ENCODE results near the gene PABPN1.
A peak's percentile ranks its signal among the peaks of the same experiment; 100 is the strongest.
"Not testable (repeated sequence)": the region's sequence is repeated elsewhere in the genome, so short reads cannot be mapped to it uniquely, and the experiment has no call there.

Gene PABPN1

GRCh38 chr14:23320584-23321571 is at the start of gene PABPN1:
Gene PABPN1, plus strand, starts transcription at chr14:23321457. Its CDS starts 13 bp downstream, at chr14:23321470.
- peaks cover 17% of the 10 kb centered on the region for H3F3A ChIP-seq (ENCODE audit: control insufficient read depth, insufficient read depth)
- H3K4me3 ChIP-seq (ENCODE audit: low read length): peak within 1 kb of the TSS; percentile 98
- TF ChIP-seq CTCF (IDR thresholded peaks at IDR 0.05; ENCODE audit: low read depth, low read length, poor library complexity, severe bottlenecking): no peak
- TF ChIP-seq EZH2phosphoT487 (IDR thresholded peaks at IDR 0.05; ENCODE audit: borderline replicate concordance, low read length): no peak
- no peaks in the 10 kb centered on the region for H3K9me2 ChIP-seq (replicated peaks; ENCODE audit: control insufficient read depth, low read length)
- H3K4me1 ChIP-seq (ENCODE audit: control insufficient read depth, low read length): peaks cover 22% of the 10 kb centered on the region
- H3K79me2 ChIP-seq (ENCODE audit: control insufficient read depth, low read length): peaks cover 37% of the 10 kb centered on the region
- H3K27ac ChIP-seq (ENCODE audit: low read depth, low read length): peak within 1 kb of the TSS; percentile 76
- no peaks in the 10 kb centered on the region for H3K9me3 ChIP-seq (ENCODE audit: control insufficient read depth, insufficient read depth, low read length)
- H3K36me3 ChIP-seq (ENCODE audit: control insufficient read depth, low read length): peaks cover 51% of the 10 kb centered on the region
- H4K20me1 ChIP-seq (ENCODE audit: control insufficient read depth, insufficient read depth, low read depth, low read length): no peaks in the 10 kb centered on the region; the same call in 1 of the 2 replicates
- H3K27me3 ChIP-seq (ENCODE audit: control insufficient read depth, low read length): no peaks in the 10 kb centered on the region
- peak within 1 kb of the TSS; percentile 84 for H3K4me2 ChIP-seq (ENCODE audit: low read length)

GRCh38 chr14:23275412-23275811 is 45.8 kb upstream of the PABPN1 start:
- Histone ChIP-seq H3K4me3 (ENCODE audit: low read length) (no peak overlapping the region), H3K9me2 (replicated peaks; ENCODE audit: control insufficient read depth, low read length) (no peaks in the 10 kb centered on the region), H4K20me1 (ENCODE audit: control insufficient read depth, insufficient read depth, low read depth, low read length) (no peaks in the 10 kb centered on the region), H3F3A (ENCODE audit: control insufficient read depth, insufficient read depth) (0 out of 2 replicates have a peak, but pooled peaks cover 3% of the 10 kb centered on the region), H3K4me2 (ENCODE audit: low read length) (no peak overlapping the region), H3K27me3 (ENCODE audit: control insufficient read depth, low read length) (no peaks in the 10 kb centered on the region), H3K27ac (ENCODE audit: low read depth, low read length) (no peak overlapping the region), H3K79me2 (ENCODE audit: control insufficient read depth, low read length) (no peaks in the 10 kb centered on the region), H3K36me3 (ENCODE audit: control insufficient read depth, low read length) (no peaks in the 10 kb centered on the region), H3K9me3 (ENCODE audit: control insufficient read depth, insufficient read depth, low read length) (no peaks in the 10 kb centered on the region), H3K4me1 (ENCODE audit: control insufficient read depth, low read length) (0 out of 2 replicates have a peak, but pooled peaks cover 3% of the 10 kb centered on the region)
- no peak for TF ChIP-seq EZH2phosphoT487 (IDR thresholded peaks at IDR 0.05; ENCODE audit: borderline replicate concordance, low read length)
- no peak for TF ChIP-seq CTCF (IDR thresholded peaks at IDR 0.05; ENCODE audit: low read depth, low read length, poor library complexity, severe bottlenecking)

GRCh38 chr14:23277189-23277588 is 44.1 kb upstream of the PABPN1 start:
- no peaks in the 10 kb centered on the region for H4K20me1 ChIP-seq (ENCODE audit: control insufficient read depth, insufficient read depth, low read depth, low read length)
- H3K4me3 ChIP-seq (ENCODE audit: low read length): no peak overlapping the region
- H3K36me3 ChIP-seq (ENCODE audit: control insufficient read depth, low read length): 0 out of 2 replicates have a peak, but pooled peaks cover under 1% of the 10 kb centered on the region
- H3K79me2 ChIP-seq (ENCODE audit: control insufficient read depth, low read length): no peaks in the 10 kb centered on the region
- no peak overlapping the region for H3K27ac ChIP-seq (ENCODE audit: low read depth, low read length)
- 0 out of 2 replicates have a peak, but pooled peaks cover 3% of the 10 kb centered on the region for H3F3A ChIP-seq (ENCODE audit: control insufficient read depth, insufficient read depth)
- H3K27me3 ChIP-seq (ENCODE audit: control insufficient read depth, low read length): no peaks in the 10 kb centered on the region
- H3K9me3 ChIP-seq (ENCODE audit: control insufficient read depth, insufficient read depth, low read length): no peaks in the 10 kb centered on the region
- 0 out of 2 replicates have a peak, but pooled peaks cover 3% of the 10 kb centered on the region for H3K4me1 ChIP-seq (ENCODE audit: control insufficient read depth, low read length)
- no peak overlapping the region for H3K4me2 ChIP-seq (ENCODE audit: low read length)
- TF ChIP-seq CTCF (IDR thresholded peaks at IDR 0.05; ENCODE audit: low read depth, low read length, poor library complexity, severe bottlenecking): no peak
- no peaks in the 10 kb centered on the region for H3K9me2 ChIP-seq (replicated peaks; ENCODE audit: control insufficient read depth, low read length)

- H4K20me1 ChIP-seq (ENCODE audit: control insufficient read depth, insufficient read depth, low read depth, low read length); H3F3A ChIP-seq (ENCODE audit: control insufficient read depth, insufficient read depth); H3K4me3 ChIP-seq (ENCODE audit: low read length); H3K79me2 ChIP-seq (ENCODE audit: control insufficient read depth, low read length); H3K4me1 ChIP-seq (ENCODE audit: control insufficient read depth, low read length); H3K9me3 ChIP-seq (ENCODE audit: control insufficient read depth, insufficient read depth, low read length); H3K4me2 ChIP-seq (ENCODE audit: low read length); H3K36me3 ChIP-seq (ENCODE audit: control insufficient read depth, low read length); H3K27me3 ChIP-seq (ENCODE audit: control insufficient read depth, low read length); H3K27ac ChIP-seq (ENCODE audit: low read depth, low read length); H3K9me2 ChIP-seq (replicated peaks; ENCODE audit: control insufficient read depth, low read length): not testable (repeated sequence)
Observed at GRCh38 chr14:23277928-23278327, 43.3 kb upstream of the PABPN1 start.

Data from DOHH2 (cell line).